IMR-90 (cell line): Measurements from ENCODE around the gene MOB2. TPM values are rescaled to one million over a fixed set of nuclear protein-coding genes. Genes with fewer than 3 reads are reported as not detected.
A peak's percentile ranks its signal among the peaks of the same experiment; 100 is the strongest.

ENCODE experiments used
- ATAC-seq: fragments of 200-7000 bp; cut with Tn5 transposase; 2 replicates; pipeline ENCODE4 v1.9.1; 2020; ENCODE audit warnings: low read depth, mild to moderate bottlenecking, moderate library complexity
- BruUV-seq: library from RNA; stranded (reverse); fragments of 400-500 nt; replicated peaks from 2 replicates; lab custom pipeline; 2021; lab: Mats Ljungman, UMichigan
- CTCF ChIA-PET: fragments of 300-600 bp; formaldehyde crosslinking; extraction: SDS; loops from one replicate; lab custom pipeline; 2021; ENCODE audit warnings: antibody characterized with exemption; lab: Yijun Ruan, JAX
- POLR2A ChIA-PET: fragments of 300-600 bp; sonication (Branson Sonifier 250); formaldehyde crosslinking; loops from one replicate; lab custom pipeline; 2022; ENCODE audit warnings: antibody characterized with exemption; ENCODE audit not compliant: unreplicated experiment; lab: Charles Lee
- DNase-seq: peaks from one replicate; pipeline ENCODE4 v3.0.0; 2013
- H2AFZ ChIP-seq: replicated peaks from 2 replicates; pipeline ENCODE3; 2013; ENCODE audit warnings: low read length, mild to moderate bottlenecking; ENCODE audit not compliant: poor library complexity
- H2AK5ac ChIP-seq: 2 replicates; pipeline ENCODE4 v1.6.1; 2013; ENCODE audit warnings: low read depth, low read length, inconsistent platforms
- H2AK9ac ChIP-seq: replicated peaks from 2 replicates; pipeline ENCODE3; 2013; ENCODE audit warnings: mild to moderate bottlenecking, low read depth, low read length, moderate library complexity; ENCODE audit not compliant: poor library complexity
- H2BK120ac ChIP-seq: 2 replicates; pipeline ENCODE4 v1.6.1; 2013; ENCODE audit warnings: low read depth, low read length, inconsistent platforms
- H2BK15ac ChIP-seq: 3 replicates; pipeline ENCODE4 v1.6.1; 2013; ENCODE audit warnings: low read depth, low read length, inconsistent platforms
- H2BK20ac ChIP-seq: 2 replicates; pipeline ENCODE4 v1.6.1; 2013; ENCODE audit warnings: low read depth, mild to moderate bottlenecking, inconsistent platforms, low read length, moderate library complexity
- H2BK5ac ChIP-seq: 2 replicates; pipeline ENCODE4 v1.6.1; 2013; ENCODE audit warnings: mild to moderate bottlenecking, low read depth, low read length, inconsistent platforms; ENCODE audit not compliant: poor library complexity, severe bottlenecking
- H3K14ac ChIP-seq: replicated peaks from 2 replicates; pipeline ENCODE4 v1.6.1; 2013; ENCODE audit warnings: low read depth, low read length, inconsistent platforms
- H3K18ac ChIP-seq: 2 replicates; pipeline ENCODE4 v1.6.1; 2013; ENCODE audit warnings: low read depth, low read length, control low read depth
- H3K23ac ChIP-seq: 2 replicates; pipeline ENCODE4 v1.6.1; 2013; ENCODE audit warnings: low read depth, low read length, inconsistent platforms
- H3K27ac ChIP-seq: 2 replicates; pipeline ENCODE4 v1.5.1; 2013; ENCODE audit warnings: mild to moderate bottlenecking, control low read depth, low read length; ENCODE audit not compliant: insufficient read depth
- H3K27me3 ChIP-seq: 2 replicates; pipeline ENCODE4 v1.6.1; 2013; ENCODE audit warnings: low read length; ENCODE audit not compliant: control insufficient read depth, insufficient read depth
- H3K36me3 ChIP-seq: 2 replicates; pipeline ENCODE4 v1.6.1; 2013; ENCODE audit warnings: low read length, mixed read lengths; ENCODE audit not compliant: control insufficient read depth, insufficient read depth
- H3K4ac ChIP-seq: 2 replicates; pipeline ENCODE4 v1.6.1; 2013; ENCODE audit warnings: low read depth, low read length, inconsistent platforms
- H3K4me1 ChIP-seq: 2 replicates; pipeline ENCODE4 v1.6.1; 2013; ENCODE audit warnings: low read length, mixed read lengths; ENCODE audit not compliant: control insufficient read depth, insufficient read depth
- H3K4me2 ChIP-seq: 2 replicates; pipeline ENCODE4 v1.6.1; 2013; ENCODE audit warnings: low read depth, mild to moderate bottlenecking, control low read depth, low read length, moderate library complexity
- H3K4me3 ChIP-seq: 2 replicates; pipeline ENCODE4 v1.5.1; 2013; ENCODE audit warnings: low read depth, mild to moderate bottlenecking, control low read depth, low read length, moderate library complexity; ENCODE audit not compliant: insufficient read depth
- H3K56ac ChIP-seq: 2 replicates; pipeline ENCODE4 v1.6.1; 2013; ENCODE audit warnings: low read length, inconsistent platforms; ENCODE audit not compliant: insufficient read depth; ENCODE audit errors: extremely low read depth
- H3K79me1 ChIP-seq, 2 experiments: 2 replicates each; pipeline ENCODE4 v1.6.1; 2013; ENCODE audit warnings: low read length in 2 of 2, inconsistent platforms in 1 of 2, low read depth in 1 of 2
- H3K9ac ChIP-seq: 2 replicates; pipeline ENCODE4 v1.6.1; 2013; ENCODE audit warnings: low read depth, low read length, control low read depth
- H3K9me1 ChIP-seq: 2 replicates; pipeline ENCODE4 v1.6.1; 2013; ENCODE audit warnings: low read length, inconsistent platforms; ENCODE audit not compliant: insufficient read depth
- H3K9me3 ChIP-seq: 2 replicates; pipeline ENCODE4 v1.6.1; 2013; ENCODE audit warnings: low read length; ENCODE audit not compliant: control insufficient read depth, insufficient read depth
- H4K20me1 ChIP-seq: 2 replicates; pipeline ENCODE4 v1.6.1; 2013; ENCODE audit warnings: low read length, inconsistent platforms; ENCODE audit not compliant: insufficient read depth
- H4K5ac ChIP-seq: 2 replicates; pipeline ENCODE4 v1.6.1; 2013; ENCODE audit warnings: mild to moderate bottlenecking, low read depth, low read length, control low read depth
- H4K8ac ChIP-seq, 2 experiments: 2 replicates each; pipeline ENCODE4 v1.6.1; 2013; ENCODE audit warnings: low read depth in 2 of 2, low read length in 2 of 2, control low read depth in 1 of 2, inconsistent platforms in 1 of 2
- H4K91ac ChIP-seq: 2 replicates; pipeline ENCODE4 v1.6.1; 2013; ENCODE audit warnings: low read depth, low read length, inconsistent platforms; ENCODE audit not compliant: insufficient read depth
- CEBPB ChIP-seq: IDR thresholded peaks from 2 replicates; pipeline ENCODE4 v1.6.1; 2012; ENCODE audit warnings: low read depth, low read length, improper control_type of control experiment
- MAZ ChIP-seq: IDR thresholded peaks from 2 replicates; pipeline ENCODE4 v1.6.1; 2012; ENCODE audit warnings: low read depth, mild to moderate bottlenecking, low read length, improper control_type of control experiment, moderate library complexity, borderline replicate concordance
- RFX5 ChIP-seq: IDR thresholded peaks from 2 replicates; pipeline ENCODE4 v1.8.0; 2012; ENCODE audit warnings: low read depth, mild to moderate bottlenecking, low read length, moderate library complexity
- SMC3 ChIP-seq: fragments of 150-350 bp; IDR thresholded peaks from 2 replicates; pipeline ENCODE4 v1.6.1; 2016; ENCODE audit warnings: low read depth, mild to moderate bottlenecking, antibody characterized with exemption, low read length, moderate library complexity
- WGBS, 2 experiments: methylation state at CpG; one replicate each; pipeline versions ENCODE4 v1.1.5 to v1.1.7; 2013; ENCODE audit warnings: missing lambda C conversion rate in 2 of 2; ENCODE audit not compliant: insufficient read length in 1 of 2; ENCODE audit errors: extremely low coverage in 2 of 2; 5-methylcytosine and 5-hydroxymethylcytosine counted together
- dilution Hi-C: fragments of 300-500 bp; cut with HindIII; formaldehyde crosslinking; loops from one replicate; pipeline ENCODE4 v1.14.3; 2018; ENCODE audit warnings: low sequenced_read_pairs; ENCODE audit not compliant: unreplicated experiment
- in situ Hi-C: fragments of 300-500 bp; cut with MboI; formaldehyde crosslinking; loops from 3 replicates; pipeline ENCODE4 v1.14.3; 2019; ENCODE audit warnings: low sequenced_read_pairs, inconsistent platforms, mixed read lengths
- intact Hi-C: fragments of 100-400 bp; cut with micrococcal nuclease; formaldehyde crosslinking; loops from 2 replicates; pipeline ENCODE4 v1.10.0; 2022
- polyA plus RNA-seq, 3 experiments: library from polyadenylated mRNA; depleted of rRNA; stranded (reverse); fragments of >200 nt; gene quantifications; 2 replicates each; pipeline ENCODE4 v1.2.3, GENCODE V29; 2012; ENCODE audit warnings: low replicate concordance in 1 of 3
- total RNA-seq: library from RNA; depleted of rRNA; stranded (reverse); fragments of >200 nt; gene quantifications from 2 replicates; pipeline ENCODE4 v1.2.3, GENCODE V29; 2012

MOB2 gene
- total and polyA plus RNA-seq, 2 of the 4 experiments (the other 2 are of a cell fraction), result 23.7 to 36.2 TPM

DNA sequence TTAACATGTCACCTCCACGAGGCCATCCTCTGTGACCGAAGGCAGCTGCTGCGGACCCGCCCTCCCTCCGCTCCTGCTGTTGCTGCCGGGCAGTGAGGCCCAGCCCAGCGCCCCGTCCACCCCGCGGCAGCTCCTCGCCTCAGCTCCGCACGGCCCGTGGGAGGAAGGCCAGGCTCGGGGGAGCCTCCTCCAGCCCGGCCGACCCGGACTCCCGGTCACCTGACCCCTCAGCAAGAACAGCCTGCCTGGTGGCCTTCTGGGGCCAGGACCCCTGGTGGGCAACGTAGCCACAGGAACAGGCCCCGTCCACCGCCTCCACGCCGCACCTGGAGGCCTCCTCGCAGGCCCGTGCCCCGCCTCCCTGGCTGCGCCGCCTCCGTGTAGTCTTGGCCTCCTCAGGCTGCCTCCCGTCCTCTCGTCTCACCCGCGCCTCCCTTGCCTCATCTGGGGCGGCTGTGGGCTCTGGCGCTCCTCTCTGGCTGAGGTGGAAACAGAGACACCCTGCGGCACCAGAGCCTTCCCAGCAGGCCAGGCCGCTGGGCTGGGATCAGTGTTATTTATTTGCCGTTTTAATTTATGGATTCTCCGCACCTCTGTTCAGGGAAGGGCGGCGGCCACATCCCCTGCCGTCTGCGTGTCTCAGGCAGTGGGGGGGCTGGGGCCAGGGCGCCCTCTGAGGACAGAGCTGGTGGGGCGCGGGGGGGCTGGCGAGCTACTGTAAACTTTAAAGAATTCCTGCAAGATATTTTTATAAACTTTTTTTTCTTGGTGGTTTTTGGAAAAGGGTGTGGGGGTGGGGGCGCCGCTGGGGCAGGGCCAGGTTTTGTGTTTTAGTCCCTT lies 25.4 kb downstream of the MOB2 start (continued):
- TF ChIP-seq MAZ, result no peak

- dilution Hi-C loops (no loop called here), intact Hi-C loops (no loop called here), in situ Hi-C loops (no loop called here)
- Histone ChIP-seq H3K4ac (no peak overlapping the region), H2AFZ (no peak overlapping the region), H4K8ac (no peak overlapping the region), H3K27ac (no peak overlapping the region), H3K4me3 (no peak overlapping the region), H3K4me1 (peaks cover 13% of the 10 kb centered on the region; the same call in 1 of the 2 replicates), H3K14ac (no peak overlapping the region), H3K4me2 (no peak overlapping the region), H4K20me1 (no peaks in the 10 kb centered on the region), H3K9me1 (no peaks in the 10 kb centered on the region), H2BK120ac (no peak overlapping the region), H2BK20ac (no peak overlapping the region), H3K36me3 (no peaks in the 10 kb centered on the region), H2BK5ac (no peak overlapping the region), H3K18ac (no peak overlapping the region), H3K27me3 (no peaks in the 10 kb centered on the region), H4K91ac (no peak overlapping the region), H4K5ac (no peak overlapping the region), H2AK9ac (no peak overlapping the region), H3K9me3 (no peaks in the 10 kb centered on the region), H3K9ac (no peak overlapping the region), H3K23ac (no peak overlapping the region), H2BK15ac (no peak overlapping the region), H3K79me1 (no peaks in the 10 kb centered on the region), H2AK5ac (no peak overlapping the region), H3K56ac (no peak overlapping the region)
- ChIA-PET POLR2A (no interaction called here), CTCF (no interaction called here)
- WGBS, 2 experiments, result 23% methylated on average over 6 of the region's 44 CpGs; no CpG with 5 or more reads in 1 of the 2 experiments
- ATAC-seq (peak; percentile 24), DNase-seq (peak; percentile 45)
- no peak for TF ChIP-seq SMC3
- TF ChIP-seq RFX5, result no peak
- peak; percentile 53 for TF ChIP-seq CEBPB
- BruUV-seq, result no TSS peak
Observed at GRCh38 chr11:1460396-1460985, 26.1 kb downstream of the MOB2 start.
